ENCODE measurements around the gene DAAM1. TPM values are rescaled to one million over a fixed set of nuclear protein-coding genes. Genes with fewer than 3 reads are reported as not detected.

The DAAM1 gene
- total RNA-seq, 2 donors from 2014 or later, result 61.4 to 67.0 TPM

GRCh38 chr14:59244581-59244980 is 56.1 kb downstream of the DAAM1 start:
- Histone ChIP-seq H3K27ac (peak overlapping the region in 1 of 2 donors; percentile 9), H3K27me3 (no peaks in the 10 kb centered on the region), H3K4me1 (peaks cover 0 to 55% of the 10 kb centered on the region in 2 donors), H3K9me3 (no peaks in the 10 kb centered on the region), H3K36me3 (no peaks in the 10 kb centered on the region), H3K4me3 (no peak overlapping the region)
- no peak for DNase-seq (ENCODE audit: low spot score)
- no peak for TF ChIP-seq CTCF (IDR thresholded peaks at IDR 0.05)

- no peak overlapping the region for H3K4me3 ChIP-seq
- H3K9me3 ChIP-seq, result no peaks in the 10 kb centered on the region
- no peaks in the 10 kb centered on the region for H3K36me3 ChIP-seq
- no peaks in the 10 kb centered on the region for H3K27me3 ChIP-seq
- no peak for DNase-seq (ENCODE audit: low spot score)
- TF ChIP-seq CTCF (IDR thresholded peaks at IDR 0.05), result no peak
- peaks cover 0 to 44% of the 10 kb centered on the region in 2 donors for H3K4me1 ChIP-seq
- no peak overlapping the region for H3K27ac ChIP-seq
Measured at GRCh38 chr14:59245809-59246295, 57.4 kb downstream of the DAAM1 start.

GRCh38 chr14:59246566-59246965 is 58.1 kb downstream of the DAAM1 start:
- no peak for DNase-seq (ENCODE audit: low spot score)
- Histone ChIP-seq H3K36me3 (no peaks in the 10 kb centered on the region), H3K27me3 (no peaks in the 10 kb centered on the region), H3K27ac (no peak overlapping the region), H3K4me3 (no peak overlapping the region), H3K4me1 (peaks cover 0 to 39% of the 10 kb centered on the region in 2 donors), H3K9me3 (no peaks in the 10 kb centered on the region)
- TF ChIP-seq CTCF (IDR thresholded peaks at IDR 0.05), result no peak

GRCh38 chr14:59247801-59248584 is 59.5 kb downstream of the DAAM1 start:
- no peaks in the 10 kb centered on the region for H3K36me3 ChIP-seq
- no peak for DNase-seq (ENCODE audit: low spot score)
- H3K4me3 ChIP-seq, result no peak overlapping the region
- no peak for TF ChIP-seq CTCF (IDR thresholded peaks at IDR 0.05)
- no peaks in the 10 kb centered on the region for H3K9me3 ChIP-seq
- peaks cover 0 to 49% of the 10 kb centered on the region in 2 donors for H3K4me1 ChIP-seq
- H3K27me3 ChIP-seq, result no peaks in the 10 kb centered on the region
- H3K27ac ChIP-seq, result peak overlapping the region; percentile 12 to 23

- Histone ChIP-seq H3K36me3 (no peaks in the 10 kb centered on the region), H3K4me1 (peaks cover 0 to 60% of the 10 kb centered on the region in 2 donors), H3K4me3 (no peak overlapping the region), H3K9me3 (no peaks in the 10 kb centered on the region), H3K27me3 (no peaks in the 10 kb centered on the region), H3K27ac (no peak overlapping the region)
- DNase-seq (ENCODE audit: low spot score), result no peak
- TF ChIP-seq CTCF (IDR thresholded peaks at IDR 0.05), result no peak
Measured at GRCh38 chr14:59249029-59249428, 60.6 kb downstream of the DAAM1 start.

All from right atrium auricular region (tissue), 2 donors.